ENCODE measurements around the gene HELT.

The HELT gene

GRCh38 chr4:185004562-185005218, 13.6 kb upstream of the HELT start:
- DNase-seq = peak; percentile 52

DNA sequence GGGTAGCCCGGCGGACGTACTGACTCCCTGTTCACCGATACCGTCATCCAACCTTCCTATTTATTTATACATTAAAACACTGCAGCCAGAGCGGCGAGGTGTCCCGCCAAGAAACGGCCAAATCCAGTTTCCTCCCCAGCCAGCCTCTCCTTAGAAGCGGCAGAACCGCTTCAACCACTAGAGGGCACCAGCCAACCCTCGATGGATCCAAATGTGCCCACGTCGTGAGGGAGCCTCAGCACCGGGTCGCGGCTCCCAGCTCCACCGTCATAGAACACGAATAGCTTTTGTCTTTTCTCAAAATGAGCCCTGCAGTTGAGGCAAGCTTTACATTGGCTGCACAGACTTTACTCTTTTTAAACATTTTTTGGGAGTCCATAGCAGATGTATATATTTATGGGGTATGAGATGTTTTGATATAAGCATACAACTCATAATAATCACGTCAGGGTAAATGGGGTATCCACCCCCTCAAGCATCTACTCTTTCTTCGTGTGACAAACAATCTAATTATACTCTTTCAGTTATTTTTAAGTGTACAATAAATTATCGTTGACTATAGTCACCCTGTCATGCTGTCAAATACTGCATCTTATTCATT, 13.0 kb upstream of the HELT start:
- peak; percentile 52 for DNase-seq

DNA sequence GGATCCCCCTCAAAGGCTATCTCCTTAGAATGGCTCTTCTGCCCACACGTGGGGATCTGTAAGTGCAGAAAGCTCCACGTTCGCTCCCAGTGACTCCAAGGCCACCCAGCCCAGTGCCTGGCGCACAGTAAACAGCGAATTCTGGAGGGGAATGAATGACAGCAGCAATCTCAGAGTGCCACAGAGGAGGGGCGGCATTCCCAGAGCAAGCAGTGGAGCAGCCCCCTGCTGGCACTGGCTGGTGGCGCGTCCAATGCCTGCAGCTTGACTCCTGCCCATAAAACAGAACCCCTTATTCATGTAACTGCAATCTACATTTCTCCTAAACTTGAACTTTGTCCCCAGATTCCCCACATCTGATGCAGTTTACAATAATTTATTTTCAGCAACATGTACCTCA, 6.9 kb upstream of the HELT start:
- DNase-seq = no peak

DNA sequence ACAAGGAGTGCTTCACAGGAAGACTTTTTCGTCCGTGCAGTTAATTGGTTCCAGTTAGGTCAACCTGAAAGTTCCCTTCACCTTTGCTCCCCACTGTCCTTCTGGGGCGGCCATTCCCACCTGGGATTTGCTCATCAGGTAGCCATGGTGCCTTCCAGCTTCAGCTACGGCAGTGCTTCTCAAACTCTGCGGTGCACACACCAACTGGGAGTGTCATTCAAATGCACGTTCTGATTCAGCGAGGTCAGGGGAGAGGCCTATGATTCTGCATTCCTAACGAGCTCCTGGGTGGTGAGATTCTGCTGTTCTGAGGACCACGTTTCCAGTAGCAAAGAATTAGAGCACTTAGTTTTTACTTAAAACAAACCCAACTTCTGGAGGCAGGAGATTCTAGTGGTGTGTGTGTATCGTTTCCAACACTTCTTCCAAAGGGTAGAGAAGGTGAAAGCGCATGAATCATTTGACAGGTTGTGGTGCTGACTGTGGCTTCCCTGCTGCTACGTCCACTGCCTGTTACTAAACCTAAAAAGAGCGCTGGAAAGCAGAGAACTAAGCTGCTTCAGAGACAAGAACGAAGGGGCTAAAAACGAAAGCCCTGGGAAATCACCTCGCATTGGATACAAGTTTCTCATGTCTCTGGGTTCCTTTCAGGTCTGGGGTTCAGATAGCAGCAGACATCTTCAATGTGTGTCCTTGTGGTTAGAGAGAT, 4.7 kb upstream of the HELT start:
- no peak for DNase-seq

- DNase-seq = no peak
Observed at GRCh38 chr4:185015108-185015507, 3.2 kb upstream of the HELT start.

- no peak for DNase-seq
Observed at GRCh38 chr4:185016101-185016940, 2.0 kb upstream of the HELT start.

GRCh38 chr4:185016946-185017758, 1.1 kb upstream of the HELT start:
- no peak for DNase-seq

DNA sequence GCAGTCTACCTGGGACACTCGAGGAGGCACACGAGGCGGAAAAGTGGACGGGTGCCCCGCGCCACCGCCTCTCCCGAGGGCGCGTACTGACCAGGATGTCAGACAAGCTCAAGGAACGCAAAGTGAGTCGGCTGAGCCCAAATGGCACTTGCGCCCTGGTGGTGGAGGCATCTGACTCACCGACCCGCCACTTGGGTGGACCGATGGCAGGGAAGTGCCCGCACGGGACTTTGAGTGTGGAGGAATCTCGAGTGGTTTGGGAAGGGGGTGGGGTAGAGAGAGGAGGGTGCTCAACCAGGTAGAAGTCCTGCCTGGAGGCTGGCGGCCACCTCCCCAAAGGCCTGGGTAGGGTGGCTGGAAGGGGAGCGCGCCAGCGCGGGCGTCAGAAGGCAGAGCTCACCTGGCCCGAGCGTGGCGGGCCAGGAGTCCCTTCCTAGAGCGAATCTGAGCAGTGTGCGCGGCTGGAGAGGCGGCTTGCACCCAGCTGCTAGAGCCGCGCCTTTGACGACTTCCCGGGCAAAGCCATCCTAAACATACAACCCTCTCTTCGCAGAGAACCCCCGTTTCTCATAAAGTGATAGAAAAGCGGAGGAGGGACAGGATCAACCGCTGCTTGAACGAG, 655 bp downstream of the HELT start:
- no peak for DNase-seq

DNA sequence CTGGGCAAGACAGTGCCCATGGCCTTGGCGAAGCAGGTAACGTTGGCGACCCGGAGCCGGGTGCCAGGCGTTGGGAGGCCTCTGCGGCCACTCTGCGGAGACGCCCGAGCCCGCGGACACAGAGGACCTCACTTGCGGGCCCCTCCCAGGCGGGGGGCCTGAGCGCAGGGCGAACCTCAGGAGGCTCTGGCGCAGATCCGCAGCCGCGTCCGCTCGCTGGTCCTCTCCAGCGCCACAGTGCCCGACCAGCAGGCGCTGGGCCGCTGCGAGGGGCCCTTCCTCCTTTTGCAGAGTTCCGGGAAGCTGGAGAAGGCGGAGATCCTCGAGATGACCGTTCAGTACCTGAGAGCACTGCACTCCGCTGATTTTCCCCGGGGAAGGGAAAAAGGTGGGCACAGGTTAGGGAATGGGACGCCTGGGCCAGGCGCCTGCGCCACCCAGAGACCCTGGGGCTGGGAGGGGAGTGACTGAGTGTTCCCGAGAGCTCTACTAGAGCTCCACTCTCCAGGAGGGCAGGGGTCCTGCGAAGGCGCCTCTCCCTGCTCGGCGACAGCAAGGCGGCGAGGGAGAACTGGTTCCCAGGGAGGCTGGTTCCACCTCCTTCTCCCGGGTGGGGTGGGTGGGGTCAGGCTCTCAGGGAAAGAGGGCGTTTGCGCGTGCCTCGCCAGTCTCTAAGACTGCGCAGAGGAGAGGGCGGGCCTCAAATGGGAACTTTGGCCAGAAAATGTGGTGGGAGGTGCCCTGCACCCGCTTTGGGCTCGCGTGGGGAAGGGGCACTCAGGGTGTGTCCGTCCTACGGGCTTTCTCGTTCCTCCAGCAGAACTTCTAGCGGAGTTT, 1.4 kb downstream of the HELT start:
- no peak for DNase-seq

DNA sequence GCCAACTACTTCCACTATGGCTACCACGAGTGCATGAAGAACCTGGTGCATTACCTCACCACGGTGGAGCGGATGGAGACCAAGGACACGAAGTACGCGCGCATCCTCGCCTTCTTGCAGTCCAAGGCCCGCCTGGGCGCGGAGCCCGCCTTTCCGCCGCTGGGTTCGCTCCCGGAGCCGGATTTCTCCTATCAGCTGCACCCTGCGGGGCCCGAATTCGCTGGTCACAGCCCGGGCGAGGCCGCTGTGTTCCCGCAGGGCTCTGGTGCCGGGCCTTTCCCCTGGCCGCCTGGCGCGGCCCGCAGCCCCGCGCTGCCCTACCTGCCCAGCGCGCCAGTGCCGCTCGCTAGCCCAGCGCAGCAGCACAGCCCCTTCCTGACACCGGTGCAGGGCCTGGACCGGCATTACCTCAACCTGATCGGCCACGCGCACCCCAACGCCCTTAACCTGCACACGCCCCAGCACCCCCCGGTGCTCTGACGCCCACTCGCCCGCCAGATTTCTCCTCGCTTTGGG, 2.1 kb downstream of the HELT start:
- no peak for DNase-seq

- no peak for DNase-seq
Observed at GRCh38 chr4:185020863-185021761, 2.8 kb downstream of the HELT start.

DNA sequence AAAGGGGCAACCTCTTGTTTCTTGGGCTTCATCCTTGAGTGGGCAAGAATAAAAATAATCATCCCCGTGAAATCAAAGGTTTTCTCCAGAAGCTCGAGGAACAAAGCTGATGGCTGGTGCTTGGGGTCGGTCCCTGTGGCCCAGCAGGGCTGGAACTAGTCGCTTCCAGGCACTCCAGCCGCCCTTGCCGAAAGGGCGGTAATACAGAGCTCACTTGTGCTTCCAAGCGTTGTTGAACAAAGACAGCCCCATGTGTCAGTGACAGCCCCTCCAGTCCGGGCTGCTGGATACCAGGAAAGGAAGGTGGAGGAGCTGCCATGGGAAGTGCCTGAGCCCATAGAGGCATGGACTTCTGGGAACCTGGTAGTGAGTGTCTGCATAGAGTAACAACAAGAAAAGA, 5.2 kb downstream of the HELT start:
- DNase-seq = no peak

DNA sequence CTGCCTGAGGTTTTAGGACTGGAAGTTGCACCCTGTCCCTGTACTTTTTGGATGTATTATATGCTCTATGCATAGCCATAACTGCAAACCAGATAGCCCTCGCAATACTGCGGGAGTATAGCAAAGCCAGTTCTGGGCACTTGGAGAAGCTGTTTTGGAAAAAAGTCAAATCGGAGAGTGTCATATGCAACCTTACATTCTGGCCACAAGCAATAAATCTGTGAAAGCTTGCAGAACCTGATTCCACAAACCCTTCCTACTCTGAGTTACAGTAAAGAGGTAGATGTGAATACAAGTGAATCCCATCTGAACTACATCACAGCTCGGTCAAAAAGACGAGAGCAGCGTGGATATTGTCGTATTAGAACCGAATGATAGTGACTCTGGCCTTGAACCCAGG, 10.3 kb downstream of the HELT start:
- DNase-seq = no peak

GRCh38 chr4:185031611-185032010, 13.3 kb downstream of the HELT start:
- DNase-seq = no peak

GRCh38 chr4:185033072-185033471, 14.8 kb downstream of the HELT start:
- no peak for DNase-seq

DNA sequence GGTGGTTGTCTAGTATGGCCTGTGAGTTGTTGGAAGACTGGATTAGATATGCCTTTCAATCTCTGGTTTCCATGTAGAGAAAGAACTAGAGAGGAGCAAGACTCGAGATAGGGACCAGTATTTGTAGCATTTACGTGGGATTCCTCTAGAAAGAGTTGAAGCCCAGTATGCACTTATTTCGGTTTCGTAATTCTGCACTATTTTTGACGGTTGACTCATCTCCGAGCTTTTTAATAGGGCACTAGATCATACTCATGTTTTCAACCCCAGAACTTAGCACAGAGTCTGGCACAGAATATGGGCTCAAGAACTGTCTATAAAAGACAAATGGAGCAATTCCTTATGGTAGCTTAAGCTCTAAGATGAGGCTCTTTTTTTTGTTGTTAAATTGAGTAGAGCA, 15.7 kb downstream of the HELT start:
- no peak for DNase-seq

DNA sequence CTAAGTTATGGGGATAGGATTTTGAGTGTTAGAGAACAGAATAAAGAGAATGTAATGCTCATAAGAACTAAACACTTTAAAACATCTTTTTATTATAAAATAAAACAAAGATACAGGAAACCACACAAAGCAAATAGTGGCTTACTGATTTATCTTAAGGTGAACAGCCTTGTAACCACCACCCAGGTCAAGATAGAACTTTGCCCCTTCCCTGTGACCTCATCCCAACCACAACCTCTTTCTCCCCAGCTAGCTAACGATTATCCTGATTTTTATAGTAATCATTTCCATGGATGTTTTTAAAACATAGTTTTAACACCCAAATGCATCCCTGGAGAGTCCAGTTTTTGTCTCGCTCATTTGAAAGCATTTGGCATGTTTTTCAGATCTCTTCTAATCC, 17.0 kb downstream of the HELT start:
- DNase-seq = no peak

DNA sequence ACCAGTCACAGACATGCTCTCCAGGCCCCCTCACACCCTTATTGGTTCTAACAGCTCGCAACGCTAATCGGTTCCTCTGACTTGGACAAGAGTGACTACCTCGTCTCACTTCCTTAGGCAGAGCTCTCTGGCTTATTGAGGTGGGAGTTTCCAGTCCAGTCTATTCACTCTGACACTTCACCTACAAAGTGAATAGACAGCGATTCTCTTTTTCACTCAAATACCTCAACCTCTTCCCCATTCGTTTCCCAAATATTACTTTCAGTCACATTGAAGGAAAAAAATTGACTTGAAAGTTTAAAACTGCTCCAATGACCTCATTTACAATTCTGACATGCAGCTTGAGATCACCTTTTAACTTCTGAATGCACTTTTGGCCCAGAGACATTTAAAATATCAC, 17.7 kb downstream of the HELT start:
- no peak for DNase-seq

- no peak for DNase-seq
Observed at GRCh38 chr4:185036842-185037241, 18.6 kb downstream of the HELT start.

Measured in NCI-H2107 (cell line).